ENCODE data around the gene UBE3A. TPM values are rescaled to one million over a fixed set of nuclear protein-coding genes. Genes with fewer than 3 reads are reported as not detected.

The UBE3A gene
- total and polyA plus RNA-seq, 10 of the 15 experiments (the other 5 are each of a cell fraction or from before 2014, with no cell fraction given), result 29.4 to 82.9 (median 58.7) TPM

DNA sequence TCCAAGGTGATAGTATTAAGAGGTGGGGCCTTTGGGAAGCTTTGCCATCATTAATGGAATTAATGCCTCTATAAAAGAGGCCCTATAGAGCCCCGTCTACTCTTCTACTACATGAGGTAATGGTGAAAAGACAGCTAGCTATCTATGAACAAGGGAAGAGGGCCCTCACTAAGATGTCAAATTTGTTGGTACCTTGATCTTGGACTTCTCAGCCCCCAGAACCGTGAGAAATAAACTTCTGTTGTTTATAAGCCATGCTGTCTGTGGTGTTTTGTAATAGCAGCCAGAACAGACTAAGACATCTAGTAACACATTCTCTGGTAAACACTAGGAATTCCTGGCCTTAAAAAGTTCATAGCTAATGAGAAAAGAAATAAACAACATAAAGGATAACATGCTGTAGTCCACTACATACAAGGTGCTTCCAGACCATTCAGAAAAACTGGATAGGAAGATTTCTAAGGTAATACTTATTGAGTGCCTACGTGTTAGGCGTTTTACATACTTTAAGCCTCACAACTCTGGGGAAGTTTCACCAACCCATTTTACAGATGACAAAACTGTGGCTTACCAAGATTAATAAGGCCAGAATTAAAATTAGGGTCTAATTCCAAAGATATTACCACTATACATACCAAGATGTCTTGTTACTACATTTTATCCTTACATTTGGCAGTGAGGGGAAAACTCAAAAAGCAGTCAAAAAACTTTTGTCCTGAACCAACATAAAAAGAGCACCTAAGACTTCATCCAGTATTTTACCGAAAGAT is 3.2 kb downstream of the UBE3A start:
- WGBS (ENCODE audit: insufficient coverage, insufficient replicate concordance, low lambda C conversion rate, missing lambda C conversion rate), result 88% methylated on average over 5 of the region's 5 CpGs
- no peaks in the 10 kb centered on the region for H3K27me3 ChIP-seq (replicated peaks in 1 of 2; ENCODE audit: control insufficient read depth in 2 of 2, insufficient read depth in 2 of 2, low read length in 1 of 2)
- peak overlapping the region; percentile 75 for H3K4me2 ChIP-seq (ENCODE audit: control insufficient read depth, insufficient read depth)

DNA sequence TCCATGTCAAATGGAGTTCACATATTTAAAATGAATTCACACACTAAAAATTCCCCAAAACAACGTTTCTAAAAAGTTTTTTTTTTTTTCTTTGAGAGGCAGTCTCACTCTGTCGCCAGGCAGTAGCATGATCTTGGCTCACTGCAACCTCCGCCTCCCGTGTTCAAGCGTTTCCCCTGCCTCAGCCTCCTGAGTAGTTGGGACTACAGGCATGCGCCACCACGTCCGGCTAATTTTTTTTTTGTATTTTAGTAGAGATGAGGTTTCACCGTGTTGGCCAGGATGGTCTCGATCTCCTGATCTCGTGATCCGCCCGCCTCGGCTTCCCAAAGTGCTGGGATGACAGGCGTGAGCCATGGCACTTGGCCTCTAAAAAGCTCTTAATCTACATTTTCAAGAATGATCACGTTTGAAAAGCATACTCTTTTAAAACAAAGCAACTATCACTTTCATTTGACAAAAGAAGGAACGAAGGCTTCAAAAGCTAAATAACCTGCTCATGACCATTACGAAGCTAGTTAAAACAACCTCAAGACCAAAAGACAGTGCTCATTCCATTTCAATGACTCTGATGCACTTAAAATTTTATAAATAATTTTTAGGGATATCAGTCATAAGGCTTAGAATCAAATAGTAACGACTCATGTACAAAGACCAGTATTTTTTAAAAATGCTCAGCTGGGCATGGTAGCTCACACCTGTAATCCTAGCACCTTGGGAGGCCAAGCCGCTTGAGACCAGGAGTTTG is 5.5 kb downstream of the UBE3A start:
- H3K9me3 ChIP-seq (replicated peaks; ENCODE audit: control insufficient read depth, insufficient read depth, low read length), result peaks cover 6% of the 10 kb centered on the region; the same call in 2 of the 3 replicates
- no peak overlapping the region for H2AFZ ChIP-seq (ENCODE audit: control insufficient read depth, low read depth, low read length)
- no peak overlapping the region for H3K27ac ChIP-seq (ENCODE audit: control insufficient read depth, insufficient read depth)
- H4K20me1 ChIP-seq (ENCODE audit: control insufficient read depth, insufficient read depth), result 0 out of 2 replicates have a peak, but pooled peaks cover 2% of the 10 kb centered on the region
- ATAC-seq (no peak), DNase-seq (ENCODE audit: low read depth, low spot score) (no peak), FAIRE-seq (no peak)
- no peak overlapping the region for H3K9ac ChIP-seq (ENCODE audit: control insufficient read depth, insufficient read depth, low read length)
- H3K79me2 ChIP-seq (ENCODE audit: control insufficient read depth, insufficient read depth, low read length), result peaks cover 83% of the 10 kb centered on the region
- SMC1A ChIA-PET (ENCODE audit: uncharacterized antibody, unreplicated experiment), result interaction anchor here (0.8 to 5.3 kb wide), 6 partner anchors 9 to 88 kb away, joined by 3 to 40 read pairs (median 4); no protein-coding TSS in a partner anchor
- CTCF ChIA-PET, result interaction anchor here (1.0 to 2.2 kb wide), 3 partner anchors 8 to 74 kb away, joined by 3 to 6 read pairs (median 3); no protein-coding TSS in a partner anchor
- H3K36me3 ChIP-seq (ENCODE audit: control insufficient read depth in 2 of 2, insufficient read depth in 2 of 2, low read length in 1 of 2), result peaks cover 0 to 6% of the 10 kb centered on the region in 2 experiments; a peak in 1 of 4 replicates
- 86% methylated on average over 20 of the region's 20 CpGs for WGBS (ENCODE audit: insufficient coverage, insufficient replicate concordance, low lambda C conversion rate, missing lambda C conversion rate)
- H3K4me2 ChIP-seq (ENCODE audit: control insufficient read depth, insufficient read depth), result no peak overlapping the region
- TF ChIP-seq TCF12 (IDR thresholded peaks at IDR 0.05; ENCODE audit: low read depth, low read length), result no peak
- TF ChIP-seq, protein P1, sequence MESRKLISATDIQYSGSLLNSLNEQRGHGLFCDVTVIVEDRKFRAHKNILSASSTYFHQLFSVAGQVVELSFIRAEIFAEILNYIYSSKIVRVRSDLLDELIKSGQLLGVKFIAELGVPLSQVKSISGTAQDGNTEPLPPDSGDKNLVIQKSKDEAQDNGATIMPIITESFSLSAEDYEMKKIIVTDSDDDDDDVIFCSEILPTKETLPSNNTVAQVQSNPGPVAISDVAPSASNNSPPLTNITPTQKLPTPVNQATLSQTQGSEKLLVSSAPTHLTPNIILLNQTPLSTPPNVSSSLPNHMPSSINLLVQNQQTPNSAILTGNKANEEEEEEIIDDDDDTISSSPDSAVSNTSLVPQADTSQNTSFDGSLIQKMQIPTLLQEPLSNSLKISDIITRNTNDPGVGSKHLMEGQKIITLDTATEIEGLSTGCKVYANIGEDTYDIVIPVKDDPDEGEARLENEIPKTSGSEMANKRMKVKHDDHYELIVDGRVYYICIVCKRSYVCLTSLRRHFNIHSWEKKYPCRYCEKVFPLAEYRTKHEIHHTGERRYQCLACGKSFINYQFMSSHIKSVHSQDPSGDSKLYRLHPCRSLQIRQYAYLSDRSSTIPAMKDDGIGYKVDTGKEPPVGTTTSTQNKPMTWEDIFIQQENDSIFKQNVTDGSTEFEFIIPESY (IDR thresholded peaks at IDR 0.05), result peak; percentile 34; the same call in 1 of the 2 replicates
- TF ChIP-seq, protein P2, sequence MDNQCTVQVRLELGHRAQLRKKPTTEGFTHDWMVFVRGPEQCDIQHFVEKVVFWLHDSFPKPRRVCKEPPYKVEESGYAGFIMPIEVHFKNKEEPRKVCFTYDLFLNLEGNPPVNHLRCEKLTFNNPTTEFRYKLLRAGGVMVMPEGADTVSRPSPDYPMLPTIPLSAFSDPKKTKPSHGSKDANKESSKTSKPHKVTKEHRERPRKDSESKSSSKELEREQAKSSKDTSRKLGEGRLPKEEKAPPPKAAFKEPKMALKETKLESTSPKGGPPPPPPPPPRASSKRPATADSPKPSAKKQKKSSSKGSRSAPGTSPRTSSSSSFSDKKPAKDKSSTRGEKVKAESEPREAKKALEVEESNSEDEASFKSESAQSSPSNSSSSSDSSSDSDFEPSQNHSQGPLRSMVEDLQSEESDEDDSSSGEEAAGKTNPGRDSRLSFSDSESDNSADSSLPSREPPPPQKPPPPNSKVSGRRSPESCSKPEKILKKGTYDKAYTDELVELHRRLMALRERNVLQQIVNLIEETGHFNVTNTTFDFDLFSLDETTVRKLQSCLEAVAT (IDR thresholded peaks at IDR 0.05), result peak; percentile 87
- H3K27me3 ChIP-seq (replicated peaks in 1 of 2; ENCODE audit: control insufficient read depth in 2 of 2, insufficient read depth in 2 of 2, low read length in 1 of 2), result no peaks in the 10 kb centered on the region
- BruUV-seq (replicated peaks), result no TSS peak
- peak overlapping the region; percentile 47; the same call in 1 of the 2 replicates for H3K4me3 ChIP-seq
- in situ Hi-C loops (cut with MboI) (no loop called here), intact Hi-C loops (cut with micrococcal nuclease; ENCODE audit: unreplicated experiment) (no loop called here)
- RAD21 ChIA-PET (ENCODE audit: unreplicated experiment), result interaction anchor here (0.9 to 5.1 kb wide), 6 partner anchors 8 to 57 kb away, joined by 3 to 52 read pairs (median 4); no protein-coding TSS in a partner anchor
- H3K4me1 ChIP-seq (ENCODE audit: control insufficient read depth, insufficient read depth, low read length), result no peaks in the 10 kb centered on the region
- POLR2A ChIA-PET, result interaction anchor here (2.2 kb wide), 1 partner anchor 17 kb away, joined by 6 read pairs; no protein-coding TSS in a partner anchor

More for the DNA sequence above, 3.2 kb downstream of the UBE3A start:
- H3K36me3 ChIP-seq (ENCODE audit: control insufficient read depth in 2 of 2, insufficient read depth in 2 of 2, low read length in 1 of 2), result peaks cover 0 to 3% of the 10 kb centered on the region in 2 experiments; a peak in 1 of 4 replicates
- ATAC-seq (no peak), FAIRE-seq (no peak), DNase-seq (ENCODE audit: low read depth, low spot score) (no peak)
- no TSS peak for BruUV-seq (replicated peaks)
- intact Hi-C loops (cut with micrococcal nuclease; ENCODE audit: unreplicated experiment) (loop anchor here (5.0 kb wide), 4 partner anchors 33 to 673 kb away; no protein-coding TSS in a partner anchor), in situ Hi-C loops (cut with MboI) (no loop called here)
- peaks cover 2% of the 10 kb centered on the region; the same call in 1 of the 3 replicates for H3K9me3 ChIP-seq (replicated peaks; ENCODE audit: control insufficient read depth, insufficient read depth, low read length)
- no peak overlapping the region for H3K27ac ChIP-seq (ENCODE audit: control insufficient read depth, insufficient read depth)
- no peaks in the 10 kb centered on the region for H3K4me1 ChIP-seq (ENCODE audit: control insufficient read depth, insufficient read depth, low read length)
- SMC1A ChIA-PET (ENCODE audit: uncharacterized antibody, unreplicated experiment), result interaction anchor here (0.7 to 5.3 kb wide), 7 partner anchors 11 to 131 kb away, joined by 3 to 40 read pairs (median 5); no protein-coding TSS in a partner anchor
- CTCF ChIA-PET, result interaction anchor here (1.0 to 2.2 kb wide), 7 partner anchors 8 to 77 kb away, joined by 3 to 6 read pairs (median 4); no protein-coding TSS in a partner anchor
- H4K20me1 ChIP-seq (ENCODE audit: control insufficient read depth, insufficient read depth), result 0 out of 2 replicates have a peak, but pooled peaks cover 2% of the 10 kb centered on the region
- peaks cover 70% of the 10 kb centered on the region for H3K79me2 ChIP-seq (ENCODE audit: control insufficient read depth, insufficient read depth, low read length)
- POLR2A ChIA-PET, result interaction anchor here (1.4 kb wide), 1 partner anchor 12 kb away, joined by 3 read pairs; no protein-coding TSS in a partner anchor
- RAD21 ChIA-PET (ENCODE audit: unreplicated experiment), result interaction anchor here (1.0 to 5.1 kb wide), 9 partner anchors 11 to 106 kb away, joined by 3 to 52 read pairs (median 6); no protein-coding TSS in a partner anchor
- TF ChIP-seq SMARCA5 (IDR thresholded peaks at IDR 0.05), result peak; percentile 34; the same call in 1 of the 2 replicates
- no peak for TF ChIP-seq CEBPB (IDR thresholded peaks at IDR 0.05; ENCODE audit: borderline replicate concordance in 1 of 2, low read depth in 2 of 2, low read length in 2 of 2)
- peak; percentile 56; the same call in 1 of the 2 replicates for TF ChIP-seq ZNF217 (IDR thresholded peaks at IDR 0.05)
- H3K9ac ChIP-seq (ENCODE audit: control insufficient read depth, insufficient read depth, low read length), result no peak overlapping the region
- H2AFZ ChIP-seq (ENCODE audit: control insufficient read depth, low read depth, low read length), result no peak overlapping the region
- H3K4me3 ChIP-seq, result peak overlapping the region; percentile 92

Measured in GM12878 (cell line).